Measurements from ENCODE around the gene NOL3.

DNA sequence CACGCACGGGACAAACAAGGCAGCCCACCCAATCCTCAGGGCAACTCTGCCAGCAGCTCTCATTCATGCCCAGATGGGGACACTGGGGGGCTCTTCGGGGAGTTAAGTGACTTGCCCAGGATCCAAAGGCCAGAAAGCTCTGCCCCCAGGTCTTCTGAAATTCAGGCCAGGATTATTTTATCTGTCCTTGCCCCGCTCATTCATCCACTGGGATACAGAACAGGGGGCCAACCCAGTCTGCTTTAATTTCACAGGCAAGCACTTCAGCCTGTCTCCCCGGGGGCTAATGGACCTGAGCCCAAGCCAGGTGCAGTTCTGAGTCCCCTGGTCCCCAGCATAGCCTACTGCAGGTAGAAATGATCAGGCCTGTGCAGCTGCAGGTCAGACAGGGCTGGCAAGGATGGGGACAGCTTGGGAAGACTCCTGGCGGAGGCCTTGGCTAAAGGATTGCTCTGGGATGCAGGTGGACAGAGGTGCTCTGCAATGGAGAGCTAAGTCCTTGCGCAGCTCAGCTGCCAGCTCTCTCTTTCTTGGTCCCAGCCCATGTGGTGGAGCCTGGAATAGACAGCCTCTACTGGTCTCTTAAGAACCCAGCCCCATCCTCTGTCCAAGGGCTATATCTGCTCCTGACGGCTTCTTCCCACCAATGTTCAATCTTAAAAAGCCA is 18.8 kb upstream of the NOL3 start:
- TF ChIP-seq, protein P1, sequence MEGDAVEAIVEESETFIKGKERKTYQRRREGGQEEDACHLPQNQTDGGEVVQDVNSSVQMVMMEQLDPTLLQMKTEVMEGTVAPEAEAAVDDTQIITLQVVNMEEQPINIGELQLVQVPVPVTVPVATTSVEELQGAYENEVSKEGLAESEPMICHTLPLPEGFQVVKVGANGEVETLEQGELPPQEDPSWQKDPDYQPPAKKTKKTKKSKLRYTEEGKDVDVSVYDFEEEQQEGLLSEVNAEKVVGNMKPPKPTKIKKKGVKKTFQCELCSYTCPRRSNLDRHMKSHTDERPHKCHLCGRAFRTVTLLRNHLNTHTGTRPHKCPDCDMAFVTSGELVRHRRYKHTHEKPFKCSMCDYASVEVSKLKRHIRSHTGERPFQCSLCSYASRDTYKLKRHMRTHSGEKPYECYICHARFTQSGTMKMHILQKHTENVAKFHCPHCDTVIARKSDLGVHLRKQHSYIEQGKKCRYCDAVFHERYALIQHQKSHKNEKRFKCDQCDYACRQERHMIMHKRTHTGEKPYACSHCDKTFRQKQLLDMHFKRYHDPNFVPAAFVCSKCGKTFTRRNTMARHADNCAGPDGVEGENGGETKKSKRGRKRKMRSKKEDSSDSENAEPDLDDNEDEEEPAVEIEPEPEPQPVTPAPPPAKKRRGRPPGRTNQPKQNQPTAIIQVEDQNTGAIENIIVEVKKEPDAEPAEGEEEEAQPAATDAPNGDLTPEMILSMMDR (conservative IDR thresholded peaks at IDR 0.05): no peak
- TF ChIP-seq ZFX (IDR thresholded peaks at IDR 0.05): no peak

Measured in C4-2B (cell line).